ENCODE measurements around the gene CTBP2.
"Not testable (repeated sequence)": the region's sequence is repeated elsewhere in the genome, so short reads cannot be mapped to it uniquely, and the experiment has no call there.

The CTBP2 gene

GRCh38 chr10:125064681-125065492 is 95.5 kb downstream of the CTBP2 start:
- DNase-seq (ENCODE audit: low read depth) = no peak

- DNase-seq (ENCODE audit: low read depth) = no peak
These were observed 97.0 kb downstream of the CTBP2 start for GRCh38 chr10:125063256-125063925.

GRCh38 chr10:125062914-125063230 is 97.5 kb downstream of the CTBP2 start:
- DNase-seq (ENCODE audit: low read depth) = no peak

GRCh38 chr10:125062227-125062913 is 98.0 kb downstream of the CTBP2 start:
- DNase-seq (ENCODE audit: low read depth) = no peak

- DNase-seq (ENCODE audit: low read depth) = no peak
These were observed 98.7 kb downstream of the CTBP2 start for GRCh38 chr10:125061557-125062226.

- no peak for DNase-seq (ENCODE audit: low read depth)
These were observed 99.4 kb downstream of the CTBP2 start for GRCh38 chr10:125060826-125061556.

- no peak for DNase-seq (ENCODE audit: low read depth)
These were observed 99.9 kb downstream of the CTBP2 start for GRCh38 chr10:125060482-125060825.

- DNase-seq (ENCODE audit: low read depth) = no peak
These were observed 100.3 kb downstream of the CTBP2 start for GRCh38 chr10:125060026-125060425.

- not testable (repeated sequence) for DNase-seq (ENCODE audit: low read depth)
These were observed 101.0 kb downstream of the CTBP2 start for GRCh38 chr10:125059348-125059747.

- no peak for DNase-seq (ENCODE audit: low read depth)
These were observed 103.0 kb downstream of the CTBP2 start for GRCh38 chr10:125057158-125058001.

GRCh38 chr10:125056161-125057132 is 103.9 kb downstream of the CTBP2 start:
- DNase-seq (ENCODE audit: low read depth) = no peak

- no peak for DNase-seq (ENCODE audit: low read depth)
These were observed 104.9 kb downstream of the CTBP2 start for GRCh38 chr10:125055446-125055845.

- no peak for DNase-seq (ENCODE audit: low read depth)
These were observed 105.6 kb downstream of the CTBP2 start for GRCh38 chr10:125054669-125055268.

- no peak for DNase-seq (ENCODE audit: low read depth)
These were observed 106.1 kb downstream of the CTBP2 start for GRCh38 chr10:125054216-125054615.

- no peak for DNase-seq (ENCODE audit: low read depth)
These were observed 108.2 kb downstream of the CTBP2 start for GRCh38 chr10:125052146-125052545.

GRCh38 chr10:125050383-125050782 is 110.0 kb downstream of the CTBP2 start:
- no peak for DNase-seq (ENCODE audit: low read depth)

GRCh38 chr10:125049216-125049881 is 111.0 kb downstream of the CTBP2 start:
- no peak for DNase-seq (ENCODE audit: low read depth)

- DNase-seq (ENCODE audit: low read depth) = peak; percentile 20
These were observed 112.1 kb downstream of the CTBP2 start for GRCh38 chr10:125048094-125048864.

All from stimulated activated CD8-positive, alpha-beta memory T cell treated with anti-CD3 and anti-CD28 coated beads, Interleukin-12 subunit alpha, Interleukin-12 subunit beta, amount 100 ng/mL, for 4 hours (primary cell).